Activated naive CD8-positive, alpha-beta T cell treated with anti-CD3 and anti-CD28 coated beads, Interleukin-2, amount 50 U/mL, for 24 hours (primary cell): ENCODE results near the gene TEX261.
A peak's percentile ranks its signal among the peaks of the same experiment; 100 is the strongest.
"Not testable (repeated sequence)": the region's sequence is repeated elsewhere in the genome, so short reads cannot be mapped to it uniquely, and the experiment has no call there.

Experiments used
- ATAC-seq: fragments of 150-1000 bp; cut with Tn5 transposase; one replicate; pipeline ENCODE4 v1.10.0; 2021
- DNase-seq: peaks from one replicate; pipeline ENCODE4 v3.0.0; 2021
- H3K27ac Mint-ChIP-seq: one replicate; pipeline ENCODE4 v1.8.0; 2021; ENCODE audit warnings: mild to moderate bottlenecking, mixed read lengths
- H3K27me3 Mint-ChIP-seq: one replicate; pipeline ENCODE4 v1.8.0; 2021; ENCODE audit warnings: mixed read lengths
- H3K36me3 Mint-ChIP-seq: one replicate; pipeline ENCODE4 v1.8.0; 2021; ENCODE audit warnings: low read depth, mixed read lengths
- H3K4me1 Mint-ChIP-seq: one replicate; pipeline ENCODE4 v1.8.0; 2021; ENCODE audit warnings: mixed read lengths
- H3K4me3 Mint-ChIP-seq: one replicate; pipeline ENCODE4 v1.8.0; 2021; ENCODE audit warnings: mild to moderate bottlenecking, moderate library complexity, mixed read lengths
- H3K9me3 Mint-ChIP-seq: one replicate; pipeline ENCODE4 v1.8.0; 2021; ENCODE audit warnings: mixed read lengths

The TEX261 gene

GRCh38 chr2:71004857-71005256 is 10.2 kb upstream of the TEX261 start:
- no peak overlapping the region for H3K27ac Mint-ChIP-seq
- H3K27me3 Mint-ChIP-seq, result peaks cover 11% of the 10 kb centered on the region
- H3K4me1 Mint-ChIP-seq, result peaks cover 10% of the 10 kb centered on the region
- H3K9me3 Mint-ChIP-seq, result no peaks in the 10 kb centered on the region
- no peaks in the 10 kb centered on the region for H3K36me3 Mint-ChIP-seq
- H3K4me3 Mint-ChIP-seq, result no peak overlapping the region
- DNase-seq (no peak), ATAC-seq (no peak)

DNA sequence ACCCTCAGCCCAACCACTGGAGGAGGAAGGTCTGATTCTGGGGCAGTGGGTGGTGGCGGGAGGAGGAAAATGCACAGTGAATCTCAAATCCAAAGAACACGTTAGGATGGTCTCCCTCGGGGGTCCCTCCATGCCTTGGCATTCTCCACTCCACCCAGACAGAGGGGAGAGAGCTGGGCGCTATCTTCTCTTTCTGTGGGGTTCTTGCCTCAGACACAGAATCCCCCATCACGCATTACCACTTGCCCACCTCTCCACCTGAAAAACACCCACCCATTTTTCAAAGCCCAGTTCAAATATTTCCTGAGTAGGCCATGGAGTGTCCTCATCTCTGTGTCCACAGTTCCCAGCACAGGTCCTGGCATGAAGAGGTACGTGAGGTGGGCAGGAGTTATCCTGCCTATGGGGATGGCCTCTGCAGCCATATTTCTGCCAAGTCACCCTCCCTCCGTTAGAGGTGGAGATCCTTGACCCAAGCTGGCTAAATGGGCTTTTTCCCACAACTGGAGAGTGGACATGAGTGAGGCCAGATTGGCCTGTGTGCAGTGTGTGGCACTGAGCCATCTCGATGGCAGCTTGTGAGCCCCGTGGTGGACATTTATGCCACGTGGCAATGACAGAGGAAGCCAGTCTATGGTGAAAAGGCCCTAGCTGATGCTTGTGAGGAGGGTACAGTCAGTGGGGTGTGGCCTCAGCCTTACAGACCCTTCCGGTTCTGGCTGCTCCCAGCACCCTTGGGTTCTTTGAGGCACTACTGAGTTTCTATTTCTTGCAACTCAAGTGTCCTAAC is 9.5 kb upstream of the TEX261 start:
- Mint-ChIP-seq H3K9me3 (no peaks in the 10 kb centered on the region), H3K4me1 (peaks cover 12% of the 10 kb centered on the region), H3K36me3 (no peaks in the 10 kb centered on the region), H3K27me3 (peaks cover 7% of the 10 kb centered on the region), H3K27ac (no peak overlapping the region), H3K4me3 (no peak overlapping the region)
- ATAC-seq, result no peak
- DNase-seq, result no peak

GRCh38 chr2:71003396-71003795 is 8.7 kb upstream of the TEX261 start:
- Mint-ChIP-seq H3K4me1 (peaks cover 12% of the 10 kb centered on the region), H3K4me3 (no peak overlapping the region), H3K9me3 (no peaks in the 10 kb centered on the region), H3K27me3 (peaks cover 7% of the 10 kb centered on the region), H3K36me3 (no peaks in the 10 kb centered on the region), H3K27ac (no peak overlapping the region)
- ATAC-seq, result no peak
- DNase-seq, result no peak

- no peak overlapping the region for H3K4me3 Mint-ChIP-seq
- no peaks in the 10 kb centered on the region for H3K36me3 Mint-ChIP-seq
- H3K27me3 Mint-ChIP-seq, result peaks cover 7% of the 10 kb centered on the region
Measured at GRCh38 chr2:71001981-71002570, 7.4 kb upstream of the TEX261 start.

GRCh38 chr2:71001592-71001927 is 6.9 kb upstream of the TEX261 start:
- peaks cover 12% of the 10 kb centered on the region for H3K4me1 Mint-ChIP-seq
- H3K9me3 Mint-ChIP-seq, result no peaks in the 10 kb centered on the region
- H3K36me3 Mint-ChIP-seq, result no peaks in the 10 kb centered on the region
- ATAC-seq, result no peak
- H3K27me3 Mint-ChIP-seq, result peaks cover 7% of the 10 kb centered on the region
- H3K27ac Mint-ChIP-seq, result no peak overlapping the region
- no peak for DNase-seq
- no peak overlapping the region for H3K4me3 Mint-ChIP-seq

More at GRCh38 chr2:71001981-71002570, 7.4 kb upstream of the TEX261 start:
- ATAC-seq, result no peak
- Mint-ChIP-seq H3K9me3 (no peaks in the 10 kb centered on the region), H3K27ac (no peak overlapping the region), H3K4me1 (peaks cover 12% of the 10 kb centered on the region)
- no peak for DNase-seq

DNA sequence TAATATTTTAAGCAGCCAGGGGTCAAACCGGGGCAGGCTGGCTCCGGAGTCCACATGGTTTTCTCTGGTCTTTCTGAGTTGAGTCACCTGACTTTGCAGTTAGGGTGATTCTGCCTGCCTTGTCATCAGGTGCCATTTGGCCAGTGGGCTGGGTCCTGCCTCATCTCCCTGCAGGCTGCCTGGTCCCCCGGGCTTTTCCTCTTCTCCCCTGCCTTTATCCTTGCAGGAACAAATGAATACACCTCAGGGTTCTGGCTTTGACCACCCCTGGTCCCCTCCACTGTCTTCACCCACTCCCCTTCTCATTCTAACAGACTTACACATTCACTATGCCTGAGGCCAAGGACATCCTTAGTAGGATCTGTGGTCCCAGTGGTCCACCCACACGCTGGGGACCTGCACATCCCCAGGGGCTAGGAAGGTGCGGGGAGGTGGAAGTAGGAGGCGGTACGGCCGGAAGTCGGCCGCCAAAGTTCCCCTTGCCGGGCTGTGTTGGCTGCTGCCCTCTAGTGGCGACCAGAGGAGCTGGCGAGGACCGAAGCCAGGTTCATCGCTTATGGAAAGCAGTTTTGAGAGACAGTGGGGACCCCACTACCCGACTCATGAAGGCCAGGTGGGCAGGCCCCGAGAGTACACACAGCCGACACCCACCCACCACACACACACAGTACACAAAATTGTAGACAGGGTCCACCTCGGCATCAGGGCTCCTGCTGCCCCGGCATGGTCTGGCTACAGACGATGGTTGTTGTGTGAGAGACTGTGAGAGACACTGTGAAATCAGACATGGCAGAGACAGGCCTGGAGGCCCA is 6.3 kb upstream of the TEX261 start:
- DNase-seq, result peak; percentile 85
- Mint-ChIP-seq H3K36me3 (no peaks in the 10 kb centered on the region), H3K4me1 (peaks cover 13% of the 10 kb centered on the region), H3K9me3 (no peaks in the 10 kb centered on the region), H3K27ac (peak overlapping the region; percentile 83), H3K4me3 (peak overlapping the region; percentile 76), H3K27me3 (peaks cover 7% of the 10 kb centered on the region)
- peak; percentile 89 for ATAC-seq

- not testable (repeated sequence) for H3K27me3 Mint-ChIP-seq, H3K9me3 Mint-ChIP-seq, DNase-seq, H3K36me3 Mint-ChIP-seq, H3K27ac Mint-ChIP-seq, H3K4me3 Mint-ChIP-seq, ATAC-seq
- peaks cover 20% of the 10 kb centered on the region for H3K4me1 Mint-ChIP-seq
Measured at GRCh38 chr2:70999931-71000330, 5.3 kb upstream of the TEX261 start.

GRCh38 chr2:70999362-70999761 is 4.7 kb upstream of the TEX261 start:
- peaks cover 3% of the 10 kb centered on the region for H3K27me3 Mint-ChIP-seq
- no peak overlapping the region for H3K4me3 Mint-ChIP-seq
- no peak overlapping the region for H3K27ac Mint-ChIP-seq
- DNase-seq, result no peak
- H3K9me3 Mint-ChIP-seq, result no peaks in the 10 kb centered on the region
- no peak for ATAC-seq
- no peaks in the 10 kb centered on the region for H3K36me3 Mint-ChIP-seq
- peaks cover 20% of the 10 kb centered on the region for H3K4me1 Mint-ChIP-seq

GRCh38 chr2:70998885-70999284 is 4.2 kb upstream of the TEX261 start:
- not testable (repeated sequence) for H3K9me3 Mint-ChIP-seq, DNase-seq, H3K36me3 Mint-ChIP-seq, H3K4me3 Mint-ChIP-seq, H3K27ac Mint-ChIP-seq, H3K27me3 Mint-ChIP-seq, ATAC-seq
- peaks cover 23% of the 10 kb centered on the region for H3K4me1 Mint-ChIP-seq

DNA sequence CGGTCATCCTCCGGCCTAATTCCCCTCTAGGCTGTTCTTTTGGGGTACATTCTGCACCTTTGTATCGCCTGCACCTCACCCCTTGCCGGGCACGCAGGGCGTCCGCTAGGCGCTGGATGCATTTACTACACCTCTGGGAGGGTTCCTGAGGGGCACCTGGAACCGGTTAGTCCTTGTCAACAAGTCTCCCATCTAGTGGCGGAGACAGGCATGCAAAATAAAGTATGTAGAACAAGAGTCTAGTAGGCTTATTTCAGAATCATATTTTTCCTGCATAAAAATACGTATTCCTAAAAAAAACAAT is 705 bp upstream of the TEX261 start:
- Mint-ChIP-seq H3K27me3 (no peaks in the 10 kb centered on the region), H3K27ac (peak overlapping the region; percentile 27), H3K9me3 (no peaks in the 10 kb centered on the region), H3K4me1 (peaks cover 30% of the 10 kb centered on the region), H3K36me3 (peaks cover 15% of the 10 kb centered on the region), H3K4me3 (peak overlapping the region; percentile 82)
- ATAC-seq (peak; percentile 45), DNase-seq (peak; percentile 44)

DNA sequence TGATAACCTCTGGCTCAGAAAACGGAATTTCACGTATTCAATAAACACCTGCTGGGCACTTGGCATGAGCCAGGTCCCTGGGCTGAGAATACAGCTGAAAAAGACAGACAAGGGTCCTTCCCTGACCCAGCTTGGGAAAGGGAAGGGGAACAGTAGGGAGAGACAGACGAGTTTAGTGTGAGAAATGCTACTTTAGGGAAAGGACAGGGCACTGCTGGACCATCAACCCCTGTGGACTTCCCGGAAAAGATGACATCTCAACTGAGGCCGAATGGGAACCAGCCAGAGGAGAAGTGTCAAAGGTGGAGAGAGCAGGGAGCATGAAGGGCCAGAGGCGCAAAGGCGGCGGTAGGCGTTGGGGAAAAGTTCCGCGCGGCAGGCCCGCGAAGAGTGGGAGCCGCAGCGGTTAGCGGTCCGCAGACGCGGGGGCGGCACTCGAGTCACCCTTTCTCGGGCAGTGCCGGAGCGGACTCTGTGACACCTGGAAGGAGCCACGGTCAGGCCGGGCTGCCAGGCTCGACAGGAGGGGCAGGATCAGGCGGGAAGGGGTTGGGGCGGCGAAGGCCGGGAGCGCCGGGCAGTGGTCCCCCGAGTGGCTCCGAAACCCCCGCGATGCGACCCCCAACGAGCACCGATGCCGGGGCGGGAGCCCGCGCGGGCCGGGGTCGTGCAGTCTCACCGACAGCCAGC is 519 bp downstream of the TEX261 start:
- Mint-ChIP-seq H3K27ac (peak overlapping the region; percentile 96), H3K9me3 (no peaks in the 10 kb centered on the region), H3K4me1 (peaks cover 28% of the 10 kb centered on the region), H3K27me3 (no peaks in the 10 kb centered on the region), H3K36me3 (peaks cover 15% of the 10 kb centered on the region), H3K4me3 (peak overlapping the region; percentile 97)
- DNase-seq (peak; percentile 67), ATAC-seq (peak; percentile 33)

- peak overlapping the region; percentile 97 for H3K4me3 Mint-ChIP-seq
- peak overlapping the region; percentile 96 for H3K27ac Mint-ChIP-seq
- ATAC-seq (no peak), DNase-seq (no peak)
- H3K36me3 Mint-ChIP-seq, result peaks cover 15% of the 10 kb centered on the region
- H3K27me3 Mint-ChIP-seq, result no peaks in the 10 kb centered on the region
- peaks cover 28% of the 10 kb centered on the region for H3K4me1 Mint-ChIP-seq
- no peaks in the 10 kb centered on the region for H3K9me3 Mint-ChIP-seq
Measured at GRCh38 chr2:70992945-70993853, 1.5 kb downstream of the TEX261 start.

DNA sequence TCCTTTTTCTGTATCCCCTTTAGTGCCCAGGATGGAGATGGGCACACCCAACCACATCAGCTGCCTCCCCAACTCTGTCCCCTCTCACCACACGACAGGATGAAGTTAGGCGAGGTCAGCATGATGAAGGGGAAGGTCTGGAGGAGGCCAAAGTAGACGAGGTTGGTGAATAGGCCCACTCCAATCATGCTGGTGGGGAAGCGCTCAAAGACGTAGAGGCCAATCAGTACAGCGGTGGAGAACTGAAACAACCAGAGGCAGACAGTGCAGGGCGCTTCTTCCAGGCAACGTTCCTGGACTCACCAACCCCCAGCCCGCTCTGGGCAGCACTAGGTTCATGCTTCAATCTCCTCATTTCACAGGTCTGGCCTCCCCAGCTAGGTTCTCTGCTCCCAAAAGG is 2.9 kb downstream of the TEX261 start:
- Mint-ChIP-seq H3K9me3 (no peaks in the 10 kb centered on the region), H3K27ac (peak overlapping the region; percentile 54), H3K4me1 (peaks cover 28% of the 10 kb centered on the region), H3K4me3 (no peak overlapping the region), H3K27me3 (no peaks in the 10 kb centered on the region), H3K36me3 (peaks cover 16% of the 10 kb centered on the region)
- DNase-seq (no peak), ATAC-seq (no peak)

- Mint-ChIP-seq H3K27ac (no peak overlapping the region), H3K27me3 (no peaks in the 10 kb centered on the region)
- no peak for ATAC-seq
Measured at GRCh38 chr2:70991142-70991541, 3.5 kb downstream of the TEX261 start.

More at GRCh38 chr2:70991142-70991541, 3.5 kb downstream of the TEX261 start:
- Mint-ChIP-seq H3K4me3 (no peak overlapping the region), H3K9me3 (no peaks in the 10 kb centered on the region), H3K4me1 (peaks cover 28% of the 10 kb centered on the region), H3K36me3 (peaks cover 22% of the 10 kb centered on the region)
- no peak for DNase-seq
